HG03108 (cell line): ENCODE measurements around the gene ZCWPW2.

ENCODE experiments used
- ATAC-seq: cut with Tn5 transposase; IDR thresholded peaks from one replicate; pipeline ENCODE4 v1.9.1; 2021; ENCODE audit warnings: moderate library complexity; ENCODE audit not compliant: unreplicated experiment

ZCWPW2 gene, protein sequence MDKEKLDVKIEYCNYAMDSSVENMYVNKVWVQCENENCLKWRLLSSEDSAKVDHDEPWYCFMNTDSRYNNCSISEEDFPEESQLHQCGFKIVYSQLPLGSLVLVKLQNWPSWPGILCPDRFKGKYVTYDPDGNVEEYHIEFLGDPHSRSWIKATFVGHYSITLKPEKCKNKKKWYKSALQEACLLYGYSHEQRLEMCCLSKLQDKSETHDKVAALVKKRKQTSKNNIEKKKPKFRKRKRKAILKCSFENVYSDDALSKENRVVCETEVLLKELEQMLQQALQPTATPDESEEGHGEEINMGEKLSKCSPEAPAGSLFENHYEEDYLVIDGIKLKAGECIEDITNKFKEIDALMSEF

GRCh38 chr3:28348629-28349468, at the start of gene ZCWPW2, which contains the start of gene AZI2:
Gene ZCWPW2, plus strand, starts transcription at chr3:28348721. Its CDS starts 64,348 bp downstream, at chr3:28413069.
Gene AZI2, minus strand, starts transcription at chr3:28348824. Its CDS starts 8,207 bp downstream, at chr3:28340617.
- peak; percentile 90 for ATAC-seq

GRCh38 chr3:28299705-28300104, 48.8 kb upstream of the ZCWPW2 start:
- ATAC-seq: no peak

GRCh38 chr3:28300345-28300962, 48.1 kb upstream of the ZCWPW2 start:
- ATAC-seq: no peak

GRCh38 chr3:28301688-28302087, 46.8 kb upstream of the ZCWPW2 start:
- no peak for ATAC-seq

DNA sequence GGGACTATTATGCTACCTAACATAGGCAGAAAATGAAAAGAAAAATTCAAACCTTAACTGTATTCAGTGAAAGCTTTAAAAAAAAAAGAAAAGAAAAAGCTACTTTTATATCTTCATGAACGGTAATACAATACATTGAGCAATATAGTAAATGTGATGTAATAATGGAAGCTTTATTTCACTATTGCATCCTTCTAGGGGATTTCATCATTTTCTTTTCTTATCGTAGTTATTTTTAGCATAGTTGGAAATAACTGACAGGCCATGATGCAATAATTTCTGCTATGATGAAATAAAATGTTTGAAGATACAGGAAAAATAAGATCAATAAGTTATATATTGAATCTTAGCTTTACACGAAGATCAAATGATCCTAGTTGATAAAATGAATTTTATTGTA, 40.3 kb upstream of the ZCWPW2 start:
- no peak for ATAC-seq

DNA sequence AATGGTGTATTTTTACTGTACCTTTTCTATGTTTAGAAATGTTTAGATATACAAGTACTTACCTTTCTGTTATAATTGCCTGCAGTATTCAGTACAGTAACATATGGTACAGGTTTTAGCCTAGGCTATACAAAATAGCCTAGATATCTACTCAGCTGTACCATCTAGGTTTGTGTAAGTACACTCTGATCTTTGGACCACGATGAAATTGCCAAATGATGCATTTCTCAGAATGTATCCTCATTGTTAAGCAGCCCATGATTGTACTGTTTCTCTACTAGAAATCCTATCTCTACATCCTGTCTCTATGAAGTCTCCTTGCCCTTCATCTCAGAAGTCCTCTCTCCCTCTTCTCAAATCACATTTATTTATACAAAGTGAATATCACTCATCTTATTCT, 32.8 kb upstream of the ZCWPW2 start:
- no peak for ATAC-seq

DNA sequence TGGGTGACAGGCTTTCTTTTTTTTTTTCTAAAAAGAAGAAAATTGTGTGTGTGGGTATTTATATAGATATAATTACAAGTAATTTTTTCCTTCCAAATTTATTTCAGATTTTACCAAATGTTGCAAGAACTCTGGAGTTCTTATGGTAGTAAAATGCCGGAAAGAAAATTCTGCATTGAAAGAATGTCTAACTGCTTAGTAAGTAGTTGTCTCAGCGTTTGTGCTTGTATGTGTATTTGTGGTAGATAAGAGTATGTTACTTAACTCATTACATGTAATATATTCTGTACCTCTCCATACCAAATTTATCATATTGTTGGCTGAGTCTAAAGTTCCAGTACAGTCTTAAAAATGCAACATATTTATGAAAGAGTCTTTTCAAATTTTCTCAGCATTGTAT, 32.3 kb upstream of the ZCWPW2 start:
- no peak for ATAC-seq

DNA sequence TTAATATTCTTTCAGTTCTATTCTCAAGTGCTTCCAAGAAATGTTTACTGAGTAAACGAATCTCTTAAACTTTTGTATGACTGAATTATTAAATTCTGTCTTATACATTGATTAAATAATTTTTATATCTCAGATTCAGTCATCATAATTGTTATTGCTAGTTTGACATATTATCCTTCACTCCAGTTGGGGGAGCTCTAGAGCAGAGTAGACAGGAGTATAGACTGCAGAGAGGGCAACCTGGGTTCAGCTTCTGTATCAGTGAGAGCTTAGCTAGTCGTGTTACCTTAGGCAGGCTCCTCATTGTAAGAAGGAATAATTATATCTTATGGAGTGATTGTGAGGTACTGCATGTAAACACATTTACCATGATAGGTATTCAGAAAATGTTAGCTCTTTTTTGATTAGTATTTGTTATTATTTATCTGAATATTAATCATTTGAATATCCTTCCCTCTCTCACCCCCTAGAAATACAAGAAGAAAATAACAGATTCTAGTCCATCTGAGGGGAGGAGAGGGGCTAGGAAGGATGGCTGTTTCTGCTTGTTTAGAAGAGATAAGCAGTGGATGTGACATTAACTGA, 31.0 kb upstream of the ZCWPW2 start:
- ATAC-seq: peak; percentile 75

- ATAC-seq: no peak
Measured at GRCh38 chr3:28320981-28321380, 27.5 kb upstream of the ZCWPW2 start.

GRCh38 chr3:28322464-28322863, 26.1 kb upstream of the ZCWPW2 start:
- ATAC-seq: no peak

DNA sequence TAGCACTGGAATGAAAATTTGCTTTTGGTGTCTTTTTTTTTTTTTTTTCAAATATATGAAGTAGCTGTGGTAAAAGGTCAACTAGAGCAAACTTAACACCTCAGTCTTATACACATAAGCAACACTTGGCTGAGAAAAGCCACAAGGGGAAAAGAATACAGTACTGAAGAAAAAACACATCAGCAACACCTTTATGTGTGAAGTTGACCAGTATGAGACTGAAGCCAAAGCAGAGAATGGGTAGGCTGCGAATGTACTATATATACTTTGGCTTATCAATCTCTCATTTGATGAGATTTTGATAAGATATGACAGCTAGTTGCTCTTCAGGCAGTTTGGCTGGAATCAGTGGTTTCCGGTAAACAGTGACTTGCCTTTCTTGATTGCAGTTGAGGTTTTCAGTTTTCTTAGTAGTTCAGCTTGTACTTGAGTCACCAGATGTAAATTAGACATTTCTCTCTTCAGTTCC, 22.0 kb upstream of the ZCWPW2 start:
- peak; percentile 81 for ATAC-seq

DNA sequence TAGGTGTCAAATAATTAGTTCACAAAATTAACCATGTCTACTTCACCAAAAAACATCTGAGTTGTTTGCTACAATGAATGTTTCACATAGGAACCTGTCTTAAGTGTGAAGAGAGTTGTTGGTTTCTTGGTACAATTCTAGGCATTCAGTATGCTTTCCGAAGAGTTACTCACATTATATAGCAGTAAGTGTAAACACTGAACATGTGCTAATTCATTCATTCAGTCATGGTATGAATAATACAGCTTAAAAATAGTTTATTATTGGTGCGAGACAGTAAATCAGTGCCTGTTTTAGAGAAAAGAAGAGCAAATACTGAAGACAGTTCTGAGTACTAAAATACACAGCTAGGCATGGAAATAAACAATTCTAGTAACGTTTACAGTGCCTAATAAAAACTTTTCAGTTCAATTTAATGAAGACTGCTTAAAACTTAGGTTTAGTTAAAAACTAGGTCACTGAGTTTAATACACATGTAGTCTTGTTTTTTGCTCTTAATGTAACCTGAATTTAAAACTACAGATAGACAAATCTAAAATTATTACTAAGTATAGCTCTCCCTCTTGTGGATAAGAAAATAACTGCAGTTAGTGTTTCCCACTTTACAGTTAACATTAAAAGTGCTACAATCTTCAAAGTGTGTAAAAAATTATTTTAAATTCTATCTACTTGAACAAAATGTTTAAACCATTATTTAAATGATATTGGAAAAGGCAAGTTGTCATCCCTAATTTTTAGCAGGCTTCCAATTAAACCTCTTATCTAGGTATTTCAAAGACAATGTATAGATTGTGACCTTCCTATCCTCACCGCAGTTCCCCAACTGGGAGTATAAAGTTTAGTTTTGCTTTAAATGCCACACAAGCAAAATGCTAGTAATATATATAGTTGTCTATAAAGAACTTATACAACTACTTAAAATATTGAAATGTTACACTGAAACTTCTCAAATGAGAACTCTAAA, 20.1 kb upstream of the ZCWPW2 start:
- ATAC-seq: no peak

DNA sequence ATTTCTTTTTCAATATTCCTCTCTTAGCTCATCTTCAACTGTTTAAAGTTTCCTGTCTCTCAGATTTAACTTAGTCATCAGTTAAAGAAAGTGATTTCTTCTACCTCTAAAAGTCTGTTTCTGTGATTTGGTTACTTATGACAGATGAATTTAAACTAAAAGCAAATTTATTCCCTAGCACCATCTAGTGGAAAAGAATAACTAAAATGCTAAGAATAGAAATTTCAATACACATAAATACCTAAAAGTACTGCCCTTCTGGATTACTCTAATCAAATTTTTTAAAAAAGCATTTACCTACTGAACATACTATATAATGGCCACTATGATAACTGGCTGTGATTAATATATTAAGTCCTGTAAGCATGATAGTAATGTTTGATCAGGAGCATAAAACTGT, 14.0 kb upstream of the ZCWPW2 start:
- ATAC-seq: no peak

DNA sequence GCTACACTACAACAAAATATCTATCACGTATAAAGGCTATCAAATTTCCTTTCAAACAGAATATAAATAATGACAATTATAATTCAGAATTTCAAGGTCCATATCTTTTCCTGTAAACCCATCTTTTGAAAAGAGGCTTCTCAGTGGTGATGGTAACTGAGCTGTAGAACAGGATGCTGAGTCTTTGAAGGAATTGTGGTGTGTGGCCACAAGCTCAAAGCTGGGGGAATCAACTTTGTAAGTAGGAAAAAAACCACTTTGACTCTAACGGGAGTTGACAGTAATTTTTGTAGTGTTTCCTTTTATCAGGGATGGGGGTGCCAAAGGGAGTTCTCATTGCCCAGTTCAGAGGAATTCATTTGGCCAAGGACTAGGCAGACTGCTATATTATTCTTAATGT, 13.3 kb upstream of the ZCWPW2 start:
- ATAC-seq: no peak

GRCh38 chr3:28337230-28337629, 11.3 kb upstream of the ZCWPW2 start:
- ATAC-seq: no peak

GRCh38 chr3:28343144-28343543, 5.4 kb upstream of the ZCWPW2 start:
- ATAC-seq: no peak

DNA sequence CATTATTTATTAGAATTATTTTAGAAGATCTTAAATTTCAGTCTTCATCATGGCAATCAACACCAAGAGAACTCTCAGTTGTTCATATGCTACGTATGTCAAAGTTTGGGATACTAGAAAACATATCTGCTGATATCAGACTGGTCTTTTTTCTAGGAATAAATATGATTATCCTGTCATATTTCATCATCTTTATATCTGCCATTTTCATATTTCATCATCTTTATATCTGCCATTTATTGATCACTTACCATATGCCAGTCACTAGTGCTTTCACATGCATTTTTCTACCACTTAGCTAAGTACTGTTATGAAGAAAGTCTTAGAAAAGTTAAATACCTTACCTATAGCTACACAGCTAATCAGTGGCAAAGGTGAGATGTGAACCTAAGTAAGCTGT, 2.8 kb upstream of the ZCWPW2 start:
- no peak for ATAC-seq

GRCh38 chr3:28347374-28348264, 902 bp upstream of the ZCWPW2 start:
- no peak for ATAC-seq

DNA sequence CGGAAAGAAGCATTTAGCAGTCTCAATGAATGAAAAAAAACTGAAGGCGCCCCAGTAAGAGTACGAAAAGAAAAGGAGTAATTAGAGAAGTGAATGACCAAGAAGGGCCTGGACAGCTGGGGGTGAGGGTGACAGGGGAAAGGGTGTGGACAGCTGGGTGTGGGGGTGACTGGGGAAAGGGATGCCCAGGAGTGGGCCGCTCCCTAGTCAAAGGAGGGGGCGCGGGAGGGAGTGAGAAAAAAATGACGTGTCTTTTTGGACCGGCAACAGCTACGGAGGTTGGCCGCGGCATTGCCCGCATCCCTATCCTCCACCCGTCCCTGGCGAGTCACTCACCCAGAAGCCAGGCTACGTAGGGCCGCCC, 274 bp upstream of the ZCWPW2 start:
- no peak for ATAC-seq
